Hematopoietic multipotent progenitor cell (in vitro differentiated cells): ENCODE results near the gene DSCAM. TPM values are rescaled to one million over a fixed set of nuclear protein-coding genes. Genes with fewer than 3 reads are reported as not detected.

Experiments
- DNase-seq, 3 donors: peaks; one replicate each; pipeline ENCODE4 v3.0.0-alpha.2; 2011 to 2015; ENCODE audit warnings: low read depth in 2 of 3, low spot score in 2 of 3
- total RNA-seq: library from RNA; depleted of rRNA; stranded (reverse); fragments of >200 nt; gene quantifications from one replicate; pipeline ENCODE4 v1.2.3, GENCODE V29; 2012

The DSCAM gene
- total RNA-seq, 1 donor = not detected

GRCh38 chr21:40723966-40724365, 123.0 kb downstream of the DSCAM start:
- no peak for DNase-seq

GRCh38 chr21:40723317-40723716, 123.6 kb downstream of the DSCAM start:
- no peak for DNase-seq

GRCh38 chr21:40719615-40720014, 127.3 kb downstream of the DSCAM start:
- DNase-seq = no peak

DNA sequence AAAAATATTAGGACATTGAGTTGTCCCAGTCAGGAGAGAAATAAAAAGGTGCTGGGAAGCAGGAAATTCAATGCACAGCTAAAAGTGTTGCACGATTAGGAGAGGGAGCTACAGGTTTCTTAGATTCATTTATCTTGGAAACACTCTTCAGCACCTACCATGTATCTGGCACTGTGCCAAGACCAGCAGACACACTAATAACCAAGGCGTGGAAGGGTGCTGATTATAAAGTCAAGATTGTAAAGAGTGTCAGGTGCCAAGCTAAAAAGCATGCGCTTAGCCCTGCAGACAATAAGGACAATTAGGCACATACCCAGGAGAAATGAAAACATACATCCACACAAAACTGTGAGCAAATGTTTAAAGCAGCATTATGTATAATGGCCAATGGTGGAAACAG, 129.9 kb downstream of the DSCAM start:
- DNase-seq = no peak

DNA sequence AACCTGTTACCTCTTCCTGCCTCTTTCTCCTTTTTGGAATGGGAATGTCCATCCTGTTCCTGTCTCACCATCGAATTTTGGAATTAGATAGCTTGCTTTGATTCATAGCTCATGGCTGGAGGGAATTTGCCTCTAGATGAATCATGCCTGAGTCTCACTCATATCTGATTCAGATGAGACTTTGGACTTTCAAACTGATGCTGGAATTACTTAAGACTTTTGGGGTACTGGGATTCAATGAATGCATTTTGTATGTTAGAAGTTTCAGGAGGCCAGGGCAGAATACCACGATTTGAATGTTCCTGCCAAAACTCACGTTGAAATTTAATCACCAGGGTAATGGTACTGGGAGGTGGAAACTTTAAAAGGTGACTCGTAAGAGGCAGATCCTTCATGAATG, 132.4 kb downstream of the DSCAM start:
- DNase-seq = no peak

DNA sequence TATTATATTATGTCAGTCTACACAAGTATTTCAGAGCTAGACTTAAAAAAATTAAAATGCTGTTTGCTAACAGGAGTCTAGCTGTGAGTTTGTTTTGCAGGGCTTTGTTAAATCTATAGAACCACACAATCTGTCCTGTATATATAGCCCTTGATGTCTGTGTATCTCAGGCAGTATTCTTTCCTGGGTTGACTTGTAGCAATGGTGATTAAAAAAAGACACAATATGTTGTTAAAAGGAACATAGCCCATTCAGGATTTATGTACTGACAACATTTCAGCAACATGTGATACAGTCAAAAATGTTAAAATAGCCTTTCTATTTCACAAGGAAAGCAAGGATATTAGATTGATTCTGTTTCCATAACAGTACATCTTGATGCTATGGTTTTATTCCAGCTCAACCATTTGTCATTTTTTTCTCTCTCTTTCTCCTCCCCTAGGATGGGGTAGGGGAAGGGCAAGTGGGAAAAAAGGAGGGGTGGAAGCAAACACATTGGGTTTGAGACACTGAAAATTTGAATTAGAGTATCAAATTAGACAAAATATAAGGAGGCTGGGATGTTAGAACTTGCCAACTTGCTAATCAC, 139.2 kb downstream of the DSCAM start:
- DNase-seq = no peak

DNA sequence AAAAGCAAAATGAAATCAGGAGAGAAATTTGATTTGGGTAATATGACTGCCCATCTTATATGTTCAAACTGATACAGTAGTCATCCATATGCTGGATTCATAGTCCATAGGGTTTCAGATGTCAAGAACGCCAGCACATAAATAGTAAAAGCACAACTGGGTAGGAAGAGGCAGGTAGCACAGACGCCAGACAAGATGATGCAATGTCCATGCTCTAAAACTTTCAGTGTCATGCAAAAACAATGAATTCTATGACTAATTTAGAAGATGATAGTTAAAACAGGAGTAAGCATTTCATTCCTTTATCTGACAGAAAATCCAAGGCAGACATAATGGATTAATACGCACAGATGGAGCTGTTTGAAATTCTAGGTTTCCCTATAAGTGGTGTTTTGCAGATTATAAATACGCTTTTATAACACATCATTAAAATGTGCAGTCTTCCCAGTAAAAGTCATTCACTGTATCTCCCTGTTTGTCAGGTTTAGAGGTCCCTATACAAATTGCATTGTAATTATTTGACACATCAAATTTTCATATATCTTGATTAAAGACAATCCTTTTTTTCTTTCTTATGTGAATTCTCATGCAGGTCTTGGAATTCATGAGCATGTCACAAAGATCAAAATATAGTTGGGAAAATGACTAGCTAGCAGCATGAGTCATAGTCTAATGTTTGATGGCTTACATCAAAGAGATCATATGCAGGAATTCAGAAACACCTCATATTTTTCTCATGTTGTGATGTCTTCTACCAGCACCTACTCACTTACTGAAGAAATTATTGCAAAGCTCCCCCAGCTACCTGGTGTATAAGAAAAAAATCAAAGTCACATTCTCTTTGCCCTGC, 139.9 kb downstream of the DSCAM start:
- DNase-seq = no peak

DNA sequence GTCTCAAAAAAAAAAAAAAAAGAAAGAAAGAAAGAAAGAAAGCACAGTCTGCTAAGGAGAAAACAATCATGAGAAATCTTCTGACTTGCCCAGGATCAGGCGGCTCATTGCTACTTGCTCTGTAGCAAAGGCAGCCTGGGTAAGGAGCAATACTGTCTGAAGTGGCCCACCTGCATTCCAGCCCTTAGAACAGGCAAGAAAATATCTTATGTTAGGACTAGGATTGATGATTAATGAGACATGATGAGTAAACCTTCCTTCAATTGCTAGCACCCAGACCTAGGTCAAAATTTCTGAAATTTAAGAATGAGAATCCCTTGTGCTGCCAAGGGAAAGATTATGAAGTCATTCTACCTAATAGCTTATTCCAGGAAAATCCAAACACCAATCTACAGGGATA, 140.8 kb downstream of the DSCAM start:
- DNase-seq = no peak

DNA sequence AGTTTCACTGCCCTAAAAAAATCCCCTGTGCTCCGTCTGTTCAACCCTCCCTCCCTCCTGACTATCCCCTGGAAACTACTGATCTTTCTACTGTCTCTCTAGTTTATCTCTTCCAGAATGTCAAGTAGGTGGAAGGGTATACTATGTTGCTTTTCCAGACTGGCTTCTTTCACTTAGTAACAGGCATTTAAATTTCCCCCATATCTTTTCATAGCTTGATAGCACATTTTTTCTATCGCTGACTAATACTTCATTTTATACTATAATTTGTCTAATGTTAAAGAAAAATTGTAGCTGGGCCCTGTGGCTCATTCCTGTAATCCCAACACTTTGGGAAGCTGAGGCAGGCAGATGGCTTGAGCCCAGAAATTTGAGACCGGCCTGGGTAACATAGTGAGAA, 142.8 kb downstream of the DSCAM start:
- no peak for DNase-seq

DNA sequence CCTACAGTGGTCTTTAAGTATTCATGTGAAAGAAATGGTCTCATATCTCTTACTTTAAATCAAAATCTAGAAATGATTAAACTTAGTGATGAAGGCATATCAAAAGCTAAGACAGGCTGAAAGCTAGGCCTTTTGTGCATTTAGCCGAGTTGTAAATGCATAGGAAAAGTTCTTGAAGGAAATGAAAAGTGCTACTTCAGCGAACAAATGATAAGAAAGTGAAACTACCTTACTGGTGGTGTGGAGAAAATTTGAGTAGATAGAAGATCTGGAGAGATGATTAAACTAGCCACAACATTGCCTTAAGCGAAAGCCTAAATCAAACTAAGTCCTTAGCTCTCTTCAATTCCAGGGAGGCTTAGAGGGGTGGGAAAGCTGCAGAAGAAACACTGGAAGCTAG, 147.6 kb downstream of the DSCAM start:
- no peak for DNase-seq

- no peak for DNase-seq
Measured at GRCh38 chr21:40696246-40696645, 150.7 kb downstream of the DSCAM start.

- DNase-seq = no peak
Measured at GRCh38 chr21:40689840-40690360, 157.1 kb downstream of the DSCAM start.

DNA sequence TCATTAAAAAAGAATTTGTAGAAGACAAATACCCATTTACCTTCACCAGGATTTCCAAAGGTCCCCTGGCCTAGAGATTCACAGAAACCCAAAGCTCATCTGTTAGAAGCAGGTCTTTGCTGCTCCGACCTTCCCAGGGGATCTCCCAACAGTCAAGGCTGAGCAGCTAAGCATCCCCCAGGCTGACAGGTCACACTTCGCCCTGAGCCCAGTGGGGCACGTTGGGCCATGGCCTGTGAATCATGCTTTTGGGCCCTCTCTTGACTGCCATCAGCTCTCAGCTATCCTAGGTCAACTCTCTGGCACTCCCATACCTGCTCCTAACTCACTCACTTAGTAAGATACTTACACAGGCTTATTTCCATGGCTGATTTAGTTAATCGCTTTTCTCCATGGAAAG, 157.7 kb downstream of the DSCAM start:
- no peak for DNase-seq

DNA sequence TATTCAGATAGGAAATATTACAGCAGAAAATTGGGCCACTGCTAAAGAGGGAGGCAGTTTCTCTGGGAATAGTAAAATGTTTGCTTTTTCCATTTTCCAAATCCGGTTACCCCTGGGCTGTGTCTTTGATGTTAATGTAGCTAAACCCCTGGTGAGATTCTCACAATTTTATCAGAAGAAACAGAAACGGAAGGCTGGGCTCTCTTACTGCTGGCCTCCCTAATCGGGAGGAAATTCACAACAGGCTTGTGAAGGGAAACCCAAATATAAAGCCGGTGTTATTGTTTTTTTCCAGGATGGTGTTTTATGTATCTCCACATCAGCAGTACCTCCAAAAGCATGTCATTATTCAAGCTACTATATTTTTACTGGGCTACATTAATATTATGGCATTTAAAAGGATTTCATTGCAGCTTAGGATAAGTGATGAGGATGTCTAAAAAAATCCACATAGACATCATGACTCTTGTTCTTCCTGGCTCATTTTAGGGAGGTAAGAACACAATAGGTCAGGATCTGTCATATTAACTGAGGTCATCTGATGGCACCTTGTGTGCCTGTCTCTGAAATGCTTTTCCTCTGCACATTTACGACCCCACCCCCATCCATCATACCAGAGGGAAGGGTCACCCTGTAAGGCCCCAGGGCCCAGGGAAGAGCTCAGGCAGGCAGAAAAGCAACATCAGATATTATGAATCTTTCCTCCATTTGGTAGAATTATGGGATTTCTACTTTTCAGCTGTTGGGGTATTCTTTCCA, 158.7 kb downstream of the DSCAM start:
- DNase-seq = no peak

GRCh38 chr21:40687625-40688024, 159.3 kb downstream of the DSCAM start:
- no peak for DNase-seq

- DNase-seq = no peak
Measured at GRCh38 chr21:40686526-40686925, 160.4 kb downstream of the DSCAM start.

DNA sequence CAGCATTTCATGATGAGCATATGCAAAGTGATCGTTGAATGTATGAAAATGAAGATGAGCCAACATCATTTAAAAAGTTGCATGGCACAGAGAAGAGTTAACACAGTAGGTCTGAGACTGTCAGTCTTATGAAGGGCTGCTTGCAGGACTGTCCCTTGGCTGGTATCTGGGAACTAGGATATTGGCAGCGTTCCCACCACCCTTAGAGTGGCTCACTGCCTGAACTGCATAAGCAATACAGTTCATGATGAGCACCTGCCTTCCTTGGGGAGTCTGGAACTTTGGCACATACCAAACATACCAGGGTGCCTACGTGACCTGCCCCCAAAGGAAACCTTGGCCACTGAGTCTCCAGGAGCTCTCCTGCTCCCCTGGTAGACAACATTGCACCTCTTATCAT, 161.8 kb downstream of the DSCAM start:
- no peak for DNase-seq

- DNase-seq = no peak
Measured at GRCh38 chr21:40684726-40685125, 162.2 kb downstream of the DSCAM start.

DNA sequence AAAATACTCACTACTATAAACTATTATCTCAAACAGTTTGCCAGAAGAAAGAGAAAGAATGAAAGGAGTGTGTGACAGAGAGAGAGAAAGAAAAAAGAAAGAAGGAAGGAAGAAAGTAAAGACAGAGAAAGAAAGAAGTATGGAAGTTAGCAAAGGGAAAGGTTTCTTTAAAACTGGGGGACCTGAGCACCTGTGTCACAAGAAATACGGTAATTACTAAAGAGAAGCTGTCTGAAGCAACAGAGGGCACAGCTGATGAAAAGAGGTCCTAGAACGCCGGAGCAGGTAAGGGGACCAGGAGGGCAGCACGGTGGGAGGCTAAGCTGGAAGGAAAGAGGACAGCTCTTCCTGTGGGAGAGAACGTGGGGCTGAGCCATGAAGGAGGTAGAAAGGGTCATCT, 163.6 kb downstream of the DSCAM start:
- no peak for DNase-seq

DNA sequence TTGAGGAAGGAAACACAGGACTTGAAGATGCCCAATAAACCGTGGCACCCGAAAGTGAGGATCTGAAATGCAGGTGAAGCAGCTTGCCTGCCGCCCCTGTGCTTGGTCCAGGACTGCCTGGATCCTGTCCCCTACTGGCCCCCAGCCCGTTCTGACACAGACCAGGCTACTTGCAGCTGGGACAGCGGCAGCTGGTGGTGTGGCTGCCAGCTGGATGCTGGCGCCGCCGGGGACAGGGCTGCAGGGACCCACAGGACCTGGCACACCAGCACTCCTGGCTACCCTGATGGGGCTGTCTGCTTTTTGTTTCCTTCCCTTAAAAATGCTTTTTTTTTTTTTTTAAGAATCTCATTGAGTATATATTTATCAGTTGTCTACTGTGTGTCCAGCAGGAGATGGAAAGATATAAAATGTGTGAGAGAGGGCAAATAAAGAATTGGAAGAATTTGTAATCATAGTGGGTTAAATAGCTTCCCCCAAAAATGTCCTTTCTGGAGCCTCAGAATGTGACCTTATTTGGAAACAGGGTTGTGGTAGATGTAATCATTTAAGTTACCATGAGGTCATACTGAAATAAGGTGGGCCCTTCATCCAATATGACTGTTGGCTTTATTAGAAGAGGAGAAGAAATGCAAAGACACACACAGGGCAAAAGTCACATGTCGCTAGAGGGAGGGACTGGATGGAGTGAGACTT, 165.6 kb downstream of the DSCAM start:
- DNase-seq = no peak

DNA sequence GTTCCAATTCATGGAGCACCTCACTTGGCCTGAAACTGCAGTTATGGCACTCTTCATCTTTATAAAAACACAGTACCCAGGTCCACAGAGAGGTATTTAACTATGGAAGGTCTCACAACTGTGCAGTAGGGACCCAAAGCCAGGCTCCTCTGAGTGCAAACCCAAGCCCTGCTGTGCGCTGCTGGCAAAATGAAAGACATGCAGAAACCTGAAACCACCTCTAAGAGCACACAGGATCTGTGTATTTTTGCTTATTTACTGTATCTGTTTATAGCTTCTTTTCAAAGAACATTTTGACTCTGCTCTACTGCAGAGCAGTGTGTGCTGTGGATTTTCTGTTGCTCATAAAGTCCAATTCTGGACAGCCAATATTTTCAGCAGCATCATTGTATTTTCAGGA, 166.6 kb downstream of the DSCAM start:
- DNase-seq = no peak
